HPDE6-E6E7 (cell line): ENCODE data around the gene MYH14.

Experiments
- DNase-seq: peaks from one replicate; pipeline ENCODE4 v3.0.0; 2011; ENCODE audit warnings: missing footprints; ENCODE audit errors: extremely low spot score

MYH14 gene

GRCh38 chr19:50257141-50257540, 53.7 kb downstream of the MYH14 start:
- no peak for DNase-seq

- DNase-seq: no peak
Measured at GRCh38 chr19:50258918-50259372, 55.5 kb downstream of the MYH14 start.

- DNase-seq: no peak
Measured at GRCh38 chr19:50261446-50261970, 58.1 kb downstream of the MYH14 start.

- DNase-seq: no peak
Measured at GRCh38 chr19:50263176-50263575, 59.8 kb downstream of the MYH14 start.

GRCh38 chr19:50264483-50265186, 61.2 kb downstream of the MYH14 start:
- no peak for DNase-seq

- no peak for DNase-seq
Measured at GRCh38 chr19:50266041-50266440, 62.6 kb downstream of the MYH14 start.

GRCh38 chr19:50266896-50267295, 63.5 kb downstream of the MYH14 start:
- DNase-seq: no peak

- DNase-seq: no peak
Measured at GRCh38 chr19:50268041-50268440, 64.6 kb downstream of the MYH14 start.

GRCh38 chr19:50268501-50268900, 65.1 kb downstream of the MYH14 start:
- no peak for DNase-seq

GRCh38 chr19:50269653-50270052, 66.2 kb downstream of the MYH14 start:
- DNase-seq: no peak

GRCh38 chr19:50272263-50272897, 69.0 kb downstream of the MYH14 start:
- DNase-seq: no peak

GRCh38 chr19:50273821-50274220, 70.4 kb downstream of the MYH14 start:
- DNase-seq: no peak

- DNase-seq: no peak
Measured at GRCh38 chr19:50275577-50276368, 72.4 kb downstream of the MYH14 start.

GRCh38 chr19:50276370-50277063, 73.1 kb downstream of the MYH14 start:
- no peak for DNase-seq

GRCh38 chr19:50277966-50278580, 74.7 kb downstream of the MYH14 start:
- no peak for DNase-seq

GRCh38 chr19:50280074-50280473, 76.7 kb downstream of the MYH14 start:
- no peak for DNase-seq

- DNase-seq: no peak
Measured at GRCh38 chr19:50280983-50281382, 77.6 kb downstream of the MYH14 start.

GRCh38 chr19:50281491-50281890, 78.1 kb downstream of the MYH14 start:
- no peak for DNase-seq

GRCh38 chr19:50285833-50286232, 82.4 kb downstream of the MYH14 start:
- DNase-seq: no peak

GRCh38 chr19:50286443-50286842, 83.0 kb downstream of the MYH14 start:
- DNase-seq: no peak

- no peak for DNase-seq
Measured at GRCh38 chr19:50287331-50287730, 83.9 kb downstream of the MYH14 start.
